ENCODE results near the gene DOLPP1. TPM values are rescaled to one million over a fixed set of nuclear protein-coding genes. Genes with fewer than 3 reads are reported as not detected.
"Not testable (repeated sequence)": the region's sequence is repeated elsewhere in the genome, so short reads cannot be mapped to it uniquely, and the experiment has no call there.

The DOLPP1 gene
- total RNA-seq (2014; rRNA removed; shearing (Covaris generic)): 24.4 and 29.1 TPM in 2 replicates

GRCh38 chr9:129080601-129081387, at the start of gene DOLPP1:
Gene DOLPP1 (plus strand): TSS chr9:129081111. CDS start chr9:129081132, 21 bp downstream.
- DNase-seq (ENCODE audit: low spot score): peak; percentile 99
- in situ Hi-C loops (cut with HindIII; ENCODE audit: low sequenced_read_pairs): no loop called here

GRCh38 chr9:129031514-129031913, 49.4 kb upstream of the DOLPP1 start:
- no peak for DNase-seq (ENCODE audit: low spot score)

GRCh38 chr9:129032541-129033159, 48.3 kb upstream of the DOLPP1 start:
- in situ Hi-C loops (cut with HindIII; ENCODE audit: low sequenced_read_pairs): no loop called here
- no peak for DNase-seq (ENCODE audit: low spot score)

More at GRCh38 chr9:129031514-129031913, 49.4 kb upstream of the DOLPP1 start:
- in situ Hi-C loops (cut with HindIII; ENCODE audit: low sequenced_read_pairs): no loop called here

- DNase-seq (ENCODE audit: low spot score): no peak
- in situ Hi-C loops (cut with HindIII; ENCODE audit: low sequenced_read_pairs): no loop called here
Measured at GRCh38 chr9:129033216-129033615, 47.7 kb upstream of the DOLPP1 start.

GRCh38 chr9:129035838-129036237, 45.1 kb upstream of the DOLPP1 start:
- DNase-seq (ENCODE audit: low spot score); in situ Hi-C loops (cut with HindIII; ENCODE audit: low sequenced_read_pairs): not testable (repeated sequence)

- peak; percentile 100 for DNase-seq (ENCODE audit: low spot score)
- in situ Hi-C loops (cut with HindIII; ENCODE audit: low sequenced_read_pairs): no loop called here
Measured at GRCh38 chr9:129036241-129036922, 44.5 kb upstream of the DOLPP1 start, which contains the start of gene MIGA2. Gene MIGA2 (plus strand): TSS chr9:129036626. CDS start chr9:129040595, 3,969 bp downstream.

- DNase-seq (ENCODE audit: low spot score): no peak
- in situ Hi-C loops (cut with HindIII; ENCODE audit: low sequenced_read_pairs): no loop called here
Measured at GRCh38 chr9:129036923-129037766, 43.8 kb upstream of the DOLPP1 start.

- in situ Hi-C loops (cut with HindIII; ENCODE audit: low sequenced_read_pairs): no loop called here
- DNase-seq (ENCODE audit: low spot score): no peak
Measured at GRCh38 chr9:129037767-129038098, 43.2 kb upstream of the DOLPP1 start.

GRCh38 chr9:129038109-129038852, 42.6 kb upstream of the DOLPP1 start:
- in situ Hi-C loops (cut with HindIII; ENCODE audit: low sequenced_read_pairs): no loop called here

GRCh38 chr9:129040113-129040643, 40.7 kb upstream of the DOLPP1 start:
- DNase-seq (ENCODE audit: low spot score): no peak
- in situ Hi-C loops (cut with HindIII; ENCODE audit: low sequenced_read_pairs): no loop called here

More at GRCh38 chr9:129038109-129038852, 42.6 kb upstream of the DOLPP1 start:
- DNase-seq (ENCODE audit: low spot score): no peak

GRCh38 chr9:129042016-129042415, 38.9 kb upstream of the DOLPP1 start:
- no peak for DNase-seq (ENCODE audit: low spot score)
- in situ Hi-C loops (cut with HindIII; ENCODE audit: low sequenced_read_pairs): no loop called here

- DNase-seq (ENCODE audit: low spot score): peak; percentile 83
Measured at GRCh38 chr9:129052592-129052991, 28.3 kb upstream of the DOLPP1 start.

GRCh38 chr9:129053020-129053419, 27.9 kb upstream of the DOLPP1 start:
- DNase-seq (ENCODE audit: low spot score): no peak
- in situ Hi-C loops (cut with HindIII; ENCODE audit: low sequenced_read_pairs): no loop called here

More at GRCh38 chr9:129052592-129052991, 28.3 kb upstream of the DOLPP1 start:
- in situ Hi-C loops (cut with HindIII; ENCODE audit: low sequenced_read_pairs): no loop called here

GRCh38 chr9:129054163-129054851, 26.6 kb upstream of the DOLPP1 start:
- in situ Hi-C loops (cut with HindIII; ENCODE audit: low sequenced_read_pairs): no loop called here
- no peak for DNase-seq (ENCODE audit: low spot score)

- no peak for DNase-seq (ENCODE audit: low spot score)
- in situ Hi-C loops (cut with HindIII; ENCODE audit: low sequenced_read_pairs): no loop called here
Measured at GRCh38 chr9:129058965-129059795, 21.7 kb upstream of the DOLPP1 start.

- in situ Hi-C loops (cut with HindIII; ENCODE audit: low sequenced_read_pairs): no loop called here
- no peak for DNase-seq (ENCODE audit: low spot score)
Measured at GRCh38 chr9:129059796-129060785, 20.8 kb upstream of the DOLPP1 start.

Data from G401 (cell line).